Measurements from ENCODE around the gene TNFRSF1A. TPM values are rescaled to one million over a fixed set of nuclear protein-coding genes. Genes with fewer than 3 reads are reported as not detected.

Gene TNFRSF1A
- polyA plus RNA-seq, 1 donor from 2014 or later = 4.5 TPM

GRCh38 chr12:6324936-6325750 is 16.7 kb downstream of the TNFRSF1A start:
- H3K9me3 ChIP-seq (ENCODE audit: low read length) = no peaks in the 10 kb centered on the region

More at GRCh38 chr12:6324936-6325750, 16.7 kb downstream of the TNFRSF1A start:
- Histone ChIP-seq H2AFZ (ENCODE audit: low read depth, low read length) (no peak overlapping the region), H3K36me3 (ENCODE audit: insufficient read depth, low read length) (no peaks in the 10 kb centered on the region), H3K79me2 (replicated peaks; ENCODE audit: insufficient read depth, low read length) (no peaks in the 10 kb centered on the region), H3K4me2 (ENCODE audit: low read length) (no peak overlapping the region), H3K4me3 (ENCODE audit: low read length) (no peak overlapping the region), H3K9ac (ENCODE audit: low read length) (no peak overlapping the region), H3K27me3 (ENCODE audit: insufficient read depth, low read depth, low read length) (no peaks in the 10 kb centered on the region), H4K20me1 (ENCODE audit: insufficient read depth) (no peaks in the 10 kb centered on the region), H3K27ac (ENCODE audit: low read length) (no peak overlapping the region), H3F3A (ENCODE audit: insufficient read depth, low read length, poor library complexity, severe bottlenecking) (no peaks in the 10 kb centered on the region), H3K9me2 (ENCODE audit: insufficient read depth, low read length) (no peaks in the 10 kb centered on the region)
- TF ChIP-seq CTCF (IDR thresholded peaks at IDR 0.05; ENCODE audit: poor library complexity, severe bottlenecking) = no peak
- TF ChIP-seq RAD21 (conservative IDR thresholded peaks at IDR 0.05) = no peak
- TF ChIP-seq POLR2AphosphoS5 (IDR thresholded peaks at IDR 0.05) = no peak
- no peak for TF ChIP-seq MXI1 (conservative IDR thresholded peaks at IDR 0.05; ENCODE audit: poor library complexity, severe bottlenecking)
- no peak for TF ChIP-seq EZH2 (IDR thresholded peaks at IDR 0.05; ENCODE audit: borderline replicate concordance, insufficient read depth, low read length, poor library complexity, severe bottlenecking)
- TF ChIP-seq SMC3 (conservative IDR thresholded peaks at IDR 0.05; ENCODE audit: poor library complexity) = no peak
- no peak for TF ChIP-seq EP300 (conservative IDR thresholded peaks at IDR 0.05; ENCODE audit: poor library complexity, severe bottlenecking)
- no peak for TF ChIP-seq TAF1 (IDR thresholded peaks at IDR 0.05; ENCODE audit: low read depth)
- no peak for TF ChIP-seq REST (IDR thresholded peaks at IDR 0.05; ENCODE audit: borderline replicate concordance)
